ES-I3 (cell line): Measurements from ENCODE around the gene PRR14L.
A peak's percentile ranks its signal among the peaks of the same experiment; 100 is the strongest.
"Not testable (repeated sequence)": the region's sequence is repeated elsewhere in the genome, so short reads cannot be mapped to it uniquely, and the experiment has no call there.

Source experiments
- H3K36me3 ChIP-seq: 2 replicates; pipeline ENCODE4 v1.6.1; 2013; ENCODE audit warnings: mild to moderate bottlenecking, low read length, control low read depth, moderate library complexity; ENCODE audit not compliant: insufficient read depth
- H3K4me1 ChIP-seq: 2 replicates; pipeline ENCODE4 v1.6.1; 2013; ENCODE audit warnings: mild to moderate bottlenecking, control low read depth, low read length; ENCODE audit not compliant: insufficient read depth
- H3K9ac ChIP-seq: 2 replicates; pipeline ENCODE4 v1.6.1; 2013; ENCODE audit warnings: low read depth, mild to moderate bottlenecking, low read length, moderate library complexity
- H3K9me3 ChIP-seq: 2 replicates; pipeline ENCODE4 v1.6.1; 2013; ENCODE audit warnings: mild to moderate bottlenecking, low read length, moderate library complexity; ENCODE audit not compliant: control insufficient read depth, insufficient read depth

Gene PRR14L

DNA sequence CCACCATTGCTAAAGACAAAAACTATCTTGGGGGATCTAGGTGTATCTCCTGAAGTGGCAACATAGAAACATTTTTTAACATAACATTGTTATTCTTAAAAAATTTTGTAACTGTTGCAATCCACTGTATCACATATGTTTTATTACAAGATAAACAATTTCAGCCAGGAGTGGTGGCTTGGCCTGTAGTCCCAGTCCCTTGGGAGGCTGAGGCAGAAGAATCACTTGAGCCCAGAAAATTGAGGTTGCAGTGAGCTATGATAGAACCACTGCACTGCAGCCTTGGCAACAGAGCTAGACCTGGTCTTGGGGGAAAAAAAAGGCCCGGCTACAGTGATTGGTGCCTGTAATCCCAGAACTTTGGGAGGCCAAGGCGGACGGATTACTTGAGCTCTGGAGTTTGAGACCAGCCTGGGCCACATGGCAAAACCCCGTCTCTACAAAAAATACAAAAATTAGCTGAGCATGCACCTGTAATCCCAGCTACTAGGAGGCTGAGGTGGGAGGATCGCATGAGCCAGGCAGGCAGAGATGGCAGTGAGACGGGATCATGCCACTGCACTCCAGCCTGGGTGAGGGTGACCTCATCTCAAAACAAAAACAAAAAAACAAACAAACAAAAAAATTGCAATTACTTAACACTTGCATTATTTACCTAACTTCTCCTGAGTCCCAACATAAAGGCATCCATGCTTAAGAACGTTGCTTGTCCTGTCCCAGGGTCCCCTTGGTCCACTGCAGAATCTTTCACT is 2.3 kb upstream of the PRR14L start:
- H3K36me3 ChIP-seq, result no peaks in the 10 kb centered on the region
- peaks cover 31% of the 10 kb centered on the region for H3K4me1 ChIP-seq
- H3K9ac ChIP-seq, result peak overlapping the region; percentile 92
- H3K9me3 ChIP-seq, result no peaks in the 10 kb centered on the region

DNA sequence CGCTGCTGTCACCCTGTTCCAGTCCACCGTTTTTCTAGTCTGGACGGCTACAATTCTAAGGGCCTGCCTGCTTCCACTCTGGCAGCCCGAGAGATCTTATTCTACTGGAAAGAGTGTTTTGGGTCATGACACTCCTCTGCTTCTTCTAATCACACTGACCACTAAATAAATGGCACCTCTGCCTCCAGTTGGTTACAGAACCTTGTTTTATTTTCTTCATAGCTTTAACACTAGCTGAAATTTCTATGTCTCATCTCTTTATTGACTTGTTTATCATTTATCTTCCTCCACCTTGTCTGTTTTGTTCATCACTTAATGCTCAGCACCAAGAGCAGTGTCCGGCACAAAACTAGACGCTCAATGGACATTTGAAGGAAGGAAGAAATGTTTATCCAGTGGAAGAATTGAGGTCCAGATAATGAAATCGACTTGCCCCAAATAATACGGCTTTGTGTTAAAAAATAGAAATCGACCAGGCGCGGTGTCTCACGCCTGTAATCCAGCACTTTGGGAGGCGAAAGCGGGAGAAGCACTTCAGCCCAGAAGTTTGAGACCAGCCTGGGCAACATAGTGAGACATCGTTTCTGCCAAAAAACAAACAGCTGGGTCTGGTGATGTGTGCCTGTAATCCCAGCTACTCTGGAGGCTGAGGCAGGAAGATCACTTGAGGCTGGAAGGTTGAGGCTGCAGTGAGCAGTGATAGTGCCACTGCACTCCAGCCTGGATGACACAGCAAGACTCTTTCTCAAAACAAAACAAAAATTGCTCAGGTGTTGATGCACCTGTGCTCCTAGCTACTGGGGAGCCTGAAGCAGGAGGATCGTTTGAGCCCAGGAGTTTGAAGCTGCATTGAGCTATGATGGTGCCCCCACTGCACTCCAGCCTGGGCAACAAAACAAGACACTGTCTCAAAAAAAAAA is 693 bp upstream of the PRR14L start:
- H3K9me3 ChIP-seq, result no peaks in the 10 kb centered on the region
- peak overlapping the region; percentile 47 for H3K9ac ChIP-seq
- H3K4me1 ChIP-seq, result peaks cover 31% of the 10 kb centered on the region
- H3K36me3 ChIP-seq, result no peaks in the 10 kb centered on the region

- Histone ChIP-seq H3K9me3 (no peaks in the 10 kb centered on the region), H3K4me1 (peaks cover 22% of the 10 kb centered on the region), H3K36me3 (peaks cover 3% of the 10 kb centered on the region; the same call in 1 of the 2 replicates)
Measured at GRCh38 chr22:31748490-31748889, 1.4 kb downstream of the PRR14L start.

GRCh38 chr22:31747441-31747840 is 2.5 kb downstream of the PRR14L start:
- H3K36me3 ChIP-seq, result peaks cover 3% of the 10 kb centered on the region; the same call in 1 of the 2 replicates
- H3K9ac ChIP-seq, result no peak overlapping the region
- H3K4me1 ChIP-seq, result peaks cover 18% of the 10 kb centered on the region
- no peaks in the 10 kb centered on the region for H3K9me3 ChIP-seq

More at GRCh38 chr22:31748490-31748889, 1.4 kb downstream of the PRR14L start:
- peak overlapping the region; percentile 98 for H3K9ac ChIP-seq

GRCh38 chr22:31743871-31744270 is 6.1 kb downstream of the PRR14L start:
- H3K9me3 ChIP-seq, result no peaks in the 10 kb centered on the region
- peaks cover 10% of the 10 kb centered on the region for H3K4me1 ChIP-seq
- H3K36me3 ChIP-seq, result peaks cover 8% of the 10 kb centered on the region
- no peak overlapping the region for H3K9ac ChIP-seq

- H3K9ac ChIP-seq, result no peak overlapping the region
- no peaks in the 10 kb centered on the region for H3K9me3 ChIP-seq
- peaks cover 15% of the 10 kb centered on the region for H3K36me3 ChIP-seq
- H3K4me1 ChIP-seq, result no peaks in the 10 kb centered on the region
Measured at GRCh38 chr22:31742682-31743081, 7.2 kb downstream of the PRR14L start.

DNA sequence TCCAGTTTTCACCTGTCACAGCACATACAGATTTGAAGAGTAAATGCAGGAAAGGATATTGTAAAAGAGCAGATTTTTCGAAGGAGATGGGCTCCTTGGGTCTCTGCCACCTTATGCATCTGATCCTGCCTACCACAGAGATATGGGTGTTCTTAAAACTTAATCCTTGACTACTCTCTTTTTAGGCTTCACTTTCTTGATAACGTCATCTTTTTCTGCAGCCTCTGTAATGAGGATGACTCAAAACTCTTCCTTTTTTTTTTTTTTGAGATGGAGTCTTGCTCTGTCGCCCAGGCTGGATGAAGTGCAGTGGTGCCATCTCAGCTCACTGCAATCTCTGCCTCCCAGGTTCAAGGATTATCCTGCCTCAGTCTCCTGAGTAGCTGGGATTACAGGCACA is 7.8 kb downstream of the PRR14L start:
- H3K9me3 ChIP-seq, result no peaks in the 10 kb centered on the region
- peaks cover 15% of the 10 kb centered on the region for H3K36me3 ChIP-seq
- H3K4me1 ChIP-seq, result no peaks in the 10 kb centered on the region
- H3K9ac ChIP-seq, result no peak overlapping the region

GRCh38 chr22:31740314-31740713 is 9.6 kb downstream of the PRR14L start:
- peaks cover 15% of the 10 kb centered on the region for H3K36me3 ChIP-seq
- H3K9ac ChIP-seq, H3K9me3 ChIP-seq, H3K4me1 ChIP-seq: not testable (repeated sequence)

- no peak overlapping the region for H3K9ac ChIP-seq
- H3K36me3 ChIP-seq, result peaks cover 15% of the 10 kb centered on the region
- no peaks in the 10 kb centered on the region for H3K4me1 ChIP-seq
- H3K9me3 ChIP-seq, result no peaks in the 10 kb centered on the region
Measured at GRCh38 chr22:31739795-31740201, 10.1 kb downstream of the PRR14L start.

- H3K9ac ChIP-seq, result no peak overlapping the region
- H3K4me1 ChIP-seq, result no peaks in the 10 kb centered on the region; the same call in 1 of the 2 replicates
- H3K9me3 ChIP-seq, result no peaks in the 10 kb centered on the region
- H3K36me3 ChIP-seq, result peaks cover 12% of the 10 kb centered on the region
Measured at GRCh38 chr22:31738566-31738965, 11.4 kb downstream of the PRR14L start.

DNA sequence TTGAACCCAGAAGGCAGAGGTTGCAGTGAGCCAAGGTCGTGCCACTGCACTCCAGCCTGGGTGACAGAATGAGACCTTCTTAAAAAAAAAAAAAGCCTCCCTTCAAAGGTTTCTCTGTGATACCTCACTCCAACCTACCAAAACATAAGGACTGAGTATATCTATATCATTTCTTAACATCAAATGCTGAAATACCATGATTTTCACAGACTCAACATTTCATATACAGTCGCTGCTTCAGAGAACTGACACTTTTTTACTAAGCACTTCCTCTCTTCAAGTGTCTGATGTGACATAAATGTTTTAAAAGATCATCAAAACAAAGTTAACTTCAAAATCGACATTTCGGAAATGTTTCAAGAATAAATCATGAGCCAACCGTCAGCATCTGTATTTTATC is 12.0 kb downstream of the PRR14L start:
- no peaks in the 10 kb centered on the region; the same call in 1 of the 2 replicates for H3K4me1 ChIP-seq
- peaks cover 12% of the 10 kb centered on the region for H3K36me3 ChIP-seq
- no peak overlapping the region for H3K9ac ChIP-seq
- H3K9me3 ChIP-seq, result no peaks in the 10 kb centered on the region

- Histone ChIP-seq H3K36me3 (peaks cover 7% of the 10 kb centered on the region), H3K9me3 (no peaks in the 10 kb centered on the region), H3K9ac (no peak overlapping the region), H3K4me1 (no peaks in the 10 kb centered on the region; the same call in 1 of the 2 replicates)
Measured at GRCh38 chr22:31736458-31736857, 13.5 kb downstream of the PRR14L start.

GRCh38 chr22:31734512-31734911 is 15.4 kb downstream of the PRR14L start:
- no peaks in the 10 kb centered on the region; the same call in 1 of the 2 replicates for H3K4me1 ChIP-seq
- peaks cover 7% of the 10 kb centered on the region for H3K36me3 ChIP-seq
- no peak overlapping the region for H3K9ac ChIP-seq
- no peaks in the 10 kb centered on the region for H3K9me3 ChIP-seq

- H3K36me3 ChIP-seq, result peaks cover 5% of the 10 kb centered on the region
- H3K4me1 ChIP-seq, result no peaks in the 10 kb centered on the region; the same call in 1 of the 2 replicates
- H3K9ac ChIP-seq, result no peak overlapping the region
- H3K9me3 ChIP-seq, result no peaks in the 10 kb centered on the region
Measured at GRCh38 chr22:31733580-31734079, 16.3 kb downstream of the PRR14L start.
